Common myeloid progenitor, CD34-positive (primary cell): ENCODE results near the gene CYP39A1.

Experiments
- CTCF ChIA-PET: fragments of 350-600 bp; sonication (Branson Sonifier 250); formaldehyde crosslinking; loops from one replicate; lab custom pipeline; 2021; ENCODE audit warnings: antibody characterized with exemption; lab: Charles Lee
- POLR2A ChIA-PET: fragments of 350-600 bp; sonication (Branson Sonifier 250); formaldehyde crosslinking; loops from one replicate; lab custom pipeline; 2021; ENCODE audit warnings: antibody characterized with exemption; lab: Charles Lee
- DNase-seq, 3 donors: peaks; one replicate each; pipeline versions ENCODE4 v3.0.0 to v3.0.0-alpha.2; 2013
- H3K27ac ChIP-seq, 2 experiments: 1 replicate in 1 of 2; 2 replicates in 1 of 2; pipeline ENCODE4 v1.7.0; 2013; ENCODE audit warnings: inconsistent platforms in 2 of 2, low read length in 2 of 2, mild to moderate bottlenecking in 2 of 2, low read depth in 1 of 2, moderate library complexity in 1 of 2; ENCODE audit not compliant: severe bottlenecking in 2 of 2, insufficient read depth in 1 of 2, poor library complexity in 1 of 2
- H3K27me3 ChIP-seq, 5 experiments: replicated peaks in 2 of 5; 1 replicate in 3 of 5; 2 replicates in 2 of 5; pipeline versions ENCODE4 v1.6.1 to v1.7.0; 2013; ENCODE audit warnings: low read length in 4 of 5, mild to moderate bottlenecking in 2 of 5, moderate library complexity in 2 of 5, inconsistent platforms in 1 of 5; ENCODE audit not compliant: insufficient read depth in 5 of 5, control insufficient read depth in 4 of 5
- H3K36me3 ChIP-seq, 4 experiments: 1 replicate in 2 of 4; 2 replicates in 2 of 4; pipeline versions ENCODE4 v1.6.1 to v1.7.0; 2013; ENCODE audit warnings: low read length in 3 of 4, control low read depth in 1 of 4, mild to moderate bottlenecking in 1 of 4; ENCODE audit not compliant: control insufficient read depth in 4 of 4, insufficient read depth in 4 of 4
- H3K4me1 ChIP-seq, 4 experiments: 1 replicate in 3 of 4; 2 replicates in 1 of 4; pipeline versions ENCODE4 v1.6.1 to v1.7.1; 2013; ENCODE audit warnings: low read length in 3 of 4, mild to moderate bottlenecking in 3 of 4, control low read depth in 1 of 4, inconsistent platforms in 1 of 4, moderate library complexity in 1 of 4; ENCODE audit not compliant: control insufficient read depth in 4 of 4, insufficient read depth in 4 of 4; ENCODE audit errors: control extremely low read depth in 1 of 4
- H3K4me3 ChIP-seq, 7 experiments: 1 replicate in 4 of 7; 2 replicates in 3 of 7; pipeline versions ENCODE4 v1.5.1 to v1.7.0; 2013; ENCODE audit warnings: mild to moderate bottlenecking in 7 of 7, low read length in 6 of 7, moderate library complexity in 6 of 7, inconsistent platforms in 2 of 7, low read depth in 2 of 7, control low read depth in 1 of 7; ENCODE audit not compliant: insufficient read depth in 4 of 7, control insufficient read depth in 1 of 7; ENCODE audit errors: extremely low read depth in 1 of 7
- H3K9me3 ChIP-seq, 5 experiments: 1 replicate in 4 of 5; 2 replicates in 1 of 5; pipeline versions ENCODE4 v1.6.1 to v1.7.1; 2013; ENCODE audit warnings: low read length in 4 of 5, mild to moderate bottlenecking in 2 of 5, inconsistent platforms in 1 of 5, low read depth in 1 of 5, moderate library complexity in 1 of 5; ENCODE audit not compliant: control insufficient read depth in 4 of 5, insufficient read depth in 2 of 5; ENCODE audit errors: control extremely low read depth in 1 of 5
- WGBS: methylation state at CpG from one replicate; pipeline ENCODE4 v1.1.5; 2013; ENCODE audit not compliant: insufficient coverage; 5-methylcytosine and 5-hydroxymethylcytosine counted together

The CYP39A1 gene

DNA sequence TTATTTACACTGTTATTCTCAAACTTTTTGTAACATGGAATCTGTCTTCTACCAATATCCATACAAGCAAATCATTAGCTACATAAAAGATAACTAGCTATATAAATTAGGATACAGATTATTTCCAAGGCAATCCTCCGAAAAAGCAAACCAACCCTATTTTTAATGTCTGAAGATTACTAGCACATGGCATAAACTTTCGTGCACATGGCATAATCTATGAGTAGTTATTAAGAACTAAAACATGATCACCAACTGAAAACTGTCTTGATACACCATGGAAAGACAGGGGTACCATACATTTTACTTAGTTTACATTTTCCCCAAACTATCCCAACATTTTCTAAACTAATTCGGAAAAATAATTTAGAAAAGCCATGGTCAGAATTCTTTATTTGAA is 54.4 kb downstream of the CYP39A1 start:
- no peaks in the 10 kb centered on the region for H3K27me3 ChIP-seq
- no peaks in the 10 kb centered on the region for H3K4me1 ChIP-seq
- ChIA-PET POLR2A (no interaction called here), CTCF (no interaction called here)
- H3K9me3 ChIP-seq = peaks cover 0 to 5% (median 0%) of the 10 kb centered on the region in 5 experiments
- no peak overlapping the region for H3K27ac ChIP-seq
- no peaks in the 10 kb centered on the region for H3K36me3 ChIP-seq
- no peak for DNase-seq
- H3K4me3 ChIP-seq = no peak overlapping the region
- no CpG with 5 or more reads among the region's 3 CpGs for WGBS

DNA sequence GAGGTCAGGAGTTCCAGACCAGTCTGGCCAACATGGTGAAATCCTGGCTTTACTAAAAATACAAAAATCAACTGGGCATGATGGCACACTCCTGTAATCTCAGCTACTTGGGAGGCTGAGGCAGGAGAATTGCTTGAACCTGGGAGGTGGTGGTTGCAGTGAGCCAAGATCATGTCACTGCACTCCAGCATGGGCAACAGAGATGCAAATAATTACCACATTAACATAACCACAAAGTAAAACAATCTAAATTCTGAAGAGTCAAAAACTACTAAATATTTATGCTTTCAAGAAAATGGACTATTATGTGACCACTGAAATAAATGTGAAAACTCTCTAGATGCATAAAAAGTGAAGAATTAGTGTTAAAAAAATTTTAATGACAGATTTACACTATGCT is 59.9 kb downstream of the CYP39A1 start:
- POLR2A ChIA-PET = no interaction called here
- Histone ChIP-seq H3K4me3 (no peak overlapping the region), H3K4me1 (no peaks in the 10 kb centered on the region), H3K36me3 (no peaks in the 10 kb centered on the region), H3K27me3 (no peaks in the 10 kb centered on the region), H3K27ac (no peak overlapping the region), H3K9me3 (peaks cover 0 to 5% (median 0%) of the 10 kb centered on the region in 5 experiments)
- DNase-seq = no peak
- CTCF ChIA-PET = no interaction called here

DNA sequence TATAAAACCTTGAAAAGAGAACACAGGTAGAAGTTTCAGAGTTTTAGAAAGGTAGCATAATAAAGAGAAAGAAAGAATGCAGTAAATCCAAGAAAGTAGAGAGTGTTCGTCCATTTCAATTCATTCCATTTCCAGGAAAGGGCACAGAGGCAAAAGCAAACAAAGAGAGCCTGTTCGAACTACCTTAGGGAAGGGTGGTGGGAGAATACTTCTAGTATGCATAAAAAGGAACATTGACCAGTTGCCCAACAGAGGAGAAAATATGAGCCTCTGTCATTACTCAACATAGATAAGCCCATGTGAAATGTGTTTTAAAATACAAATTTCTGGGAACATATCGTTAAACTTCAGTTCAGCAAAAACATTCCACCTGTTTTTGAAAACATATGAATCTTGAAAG is 60.6 kb downstream of the CYP39A1 start:
- Histone ChIP-seq H3K4me1 (no peaks in the 10 kb centered on the region), H3K9me3 (peaks cover 0 to 5% (median 0%) of the 10 kb centered on the region in 5 experiments), H3K4me3 (no peak overlapping the region), H3K36me3 (no peaks in the 10 kb centered on the region), H3K27me3 (no peaks in the 10 kb centered on the region), H3K27ac (no peak overlapping the region)
- CTCF ChIA-PET = no interaction called here
- WGBS = 100% methylated on average over 1 of the region's 3 CpGs
- POLR2A ChIA-PET = no interaction called here
- DNase-seq = no peak

DNA sequence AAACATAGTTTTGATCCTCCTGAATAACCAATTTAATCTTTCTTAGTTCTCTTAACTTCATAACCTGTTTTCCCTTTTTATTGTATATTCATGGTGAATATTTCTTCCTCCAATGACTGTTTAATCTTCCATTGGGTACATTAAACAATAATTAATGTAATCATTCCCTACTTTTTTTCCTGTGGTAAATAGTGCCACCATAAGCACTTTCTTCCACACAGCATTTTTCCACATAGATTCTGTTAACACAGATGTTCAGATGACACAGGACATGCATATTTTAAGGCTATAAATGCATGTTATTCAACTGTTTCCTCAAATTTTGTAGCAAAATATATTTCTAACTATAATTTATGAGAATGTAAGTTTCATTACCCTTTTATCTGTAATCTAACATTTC is 61.9 kb downstream of the CYP39A1 start:
- Histone ChIP-seq H3K4me1 (no peaks in the 10 kb centered on the region), H3K9me3 (peaks cover 0 to 5% (median 0%) of the 10 kb centered on the region in 5 experiments), H3K4me3 (no peak overlapping the region), H3K27me3 (no peaks in the 10 kb centered on the region), H3K27ac (no peak overlapping the region), H3K36me3 (no peaks in the 10 kb centered on the region)
- ChIA-PET POLR2A (no interaction called here), CTCF (no interaction called here)
- no peak for DNase-seq

DNA sequence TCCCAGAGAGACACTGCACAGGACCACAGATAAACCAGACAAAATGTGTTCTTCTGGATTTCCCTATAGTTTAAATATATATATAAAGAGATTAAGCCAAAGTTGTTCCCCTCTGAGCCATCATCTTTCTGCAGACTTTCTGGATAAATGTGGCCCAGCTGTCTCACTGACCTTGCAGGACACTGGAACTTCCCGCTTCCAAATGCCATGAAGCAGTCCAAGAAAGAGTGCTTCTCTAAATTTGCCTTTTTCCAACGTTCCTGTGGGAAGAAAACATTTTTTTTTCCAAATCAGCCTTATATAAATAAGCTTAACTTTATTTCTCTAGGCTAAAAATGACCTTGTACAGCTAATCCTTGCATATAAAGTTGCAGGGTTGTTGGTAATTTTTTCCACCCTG is 65.7 kb downstream of the CYP39A1 start:
- Histone ChIP-seq H3K36me3 (no peaks in the 10 kb centered on the region), H3K27me3 (no peaks in the 10 kb centered on the region), H3K27ac (no peak overlapping the region), H3K4me1 (no peaks in the 10 kb centered on the region), H3K4me3 (no peak overlapping the region), H3K9me3 (no peaks in the 10 kb centered on the region)
- DNase-seq = no peak
- ChIA-PET POLR2A (interaction anchor here (0.7 kb wide), 1 partner anchor 430 kb away, joined by 3 read pairs; no protein-coding TSS in a partner anchor), CTCF (no interaction called here)
- 100% methylated on average over 1 of the region's 2 CpGs for WGBS

DNA sequence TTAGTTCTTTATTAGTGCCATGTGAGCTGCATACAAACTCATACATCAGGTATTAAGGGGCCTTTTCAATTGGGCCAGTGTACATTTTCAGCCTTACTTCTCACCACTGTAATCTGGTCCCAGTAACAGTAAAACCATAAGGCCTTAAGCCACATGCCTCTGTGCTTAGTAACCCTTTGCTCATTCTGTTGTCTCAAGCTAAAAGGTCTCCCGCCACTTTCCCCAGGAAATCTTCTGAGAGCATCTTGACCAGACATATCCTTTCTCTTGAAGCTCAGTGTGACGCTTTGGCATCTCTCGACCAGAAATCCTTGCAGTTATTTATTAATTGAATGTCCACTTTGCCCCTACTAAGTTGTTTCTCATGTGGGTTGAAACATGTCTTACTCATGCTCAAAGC is 68.0 kb downstream of the CYP39A1 start:
- CTCF ChIA-PET = no interaction called here
- H3K9me3 ChIP-seq = no peaks in the 10 kb centered on the region
- no peaks in the 10 kb centered on the region for H3K27me3 ChIP-seq
- POLR2A ChIA-PET = no interaction called here
- H3K4me1 ChIP-seq = no peaks in the 10 kb centered on the region
- H3K4me3 ChIP-seq = no peak overlapping the region
- H3K36me3 ChIP-seq = no peaks in the 10 kb centered on the region
- no peak overlapping the region for H3K27ac ChIP-seq
- WGBS = 100% methylated on average over 2 of the region's 3 CpGs
- DNase-seq = no peak

DNA sequence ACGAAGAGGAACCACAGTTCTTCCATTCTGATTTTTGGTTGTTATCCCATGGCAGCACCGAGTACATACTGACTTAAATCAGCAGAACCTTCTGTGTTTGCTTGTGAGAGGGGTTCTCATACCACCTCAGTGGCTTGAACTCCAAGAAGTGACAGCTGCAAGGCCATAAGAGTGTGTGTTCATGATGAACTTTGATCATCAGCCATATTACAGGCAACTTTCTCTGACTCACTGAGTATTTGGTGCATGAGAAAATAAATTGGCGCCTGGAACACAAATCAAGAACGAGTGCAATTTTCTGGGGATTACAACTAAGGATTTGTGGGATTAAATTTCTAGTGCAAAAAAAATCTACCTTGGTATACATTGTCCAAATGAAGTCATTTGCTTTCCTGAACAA is 68.9 kb downstream of the CYP39A1 start:
- Histone ChIP-seq H3K4me1 (no peaks in the 10 kb centered on the region), H3K4me3 (no peak overlapping the region), H3K27ac (no peak overlapping the region), H3K36me3 (no peaks in the 10 kb centered on the region), H3K9me3 (no peaks in the 10 kb centered on the region), H3K27me3 (no peaks in the 10 kb centered on the region)
- DNase-seq = no peak
- POLR2A ChIA-PET = no interaction called here
- CTCF ChIA-PET = no interaction called here
- WGBS = 97% methylated on average over 4 of the region's 4 CpGs
